GM19023 (cell line): ENCODE data around the gene ISOC2.

ENCODE experiments used
- ATAC-seq: cut with Tn5 transposase; IDR thresholded peaks from one replicate; pipeline ENCODE4 v1.9.1; 2021; ENCODE audit warnings: mild to moderate bottlenecking, moderate library complexity; ENCODE audit not compliant: unreplicated experiment

The ISOC2 gene

GRCh38 chr19:55479451-55480230, 18.2 kb upstream of the ISOC2 start:
- ATAC-seq, result no peak

DNA sequence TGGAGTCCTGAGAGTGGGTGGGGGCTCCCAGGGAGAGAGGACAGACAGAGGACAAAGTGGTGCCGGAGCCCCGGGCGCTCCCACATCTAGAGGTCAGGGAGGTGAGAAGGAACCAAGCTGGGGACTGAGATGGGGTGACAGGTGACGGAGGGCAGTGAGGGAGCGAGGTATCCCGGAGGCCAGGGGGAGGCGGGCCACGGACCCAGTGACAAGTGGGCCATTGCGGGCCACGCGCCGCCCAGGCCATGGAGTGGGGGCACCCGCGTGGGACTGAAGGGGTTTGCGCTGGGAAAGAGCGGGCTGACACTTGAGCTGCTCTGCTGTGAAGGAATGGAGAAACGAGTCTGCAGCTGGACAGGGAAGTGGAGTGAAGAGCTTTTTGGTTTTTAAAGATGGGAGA, 17.6 kb upstream of the ISOC2 start:
- ATAC-seq, result no peak

DNA sequence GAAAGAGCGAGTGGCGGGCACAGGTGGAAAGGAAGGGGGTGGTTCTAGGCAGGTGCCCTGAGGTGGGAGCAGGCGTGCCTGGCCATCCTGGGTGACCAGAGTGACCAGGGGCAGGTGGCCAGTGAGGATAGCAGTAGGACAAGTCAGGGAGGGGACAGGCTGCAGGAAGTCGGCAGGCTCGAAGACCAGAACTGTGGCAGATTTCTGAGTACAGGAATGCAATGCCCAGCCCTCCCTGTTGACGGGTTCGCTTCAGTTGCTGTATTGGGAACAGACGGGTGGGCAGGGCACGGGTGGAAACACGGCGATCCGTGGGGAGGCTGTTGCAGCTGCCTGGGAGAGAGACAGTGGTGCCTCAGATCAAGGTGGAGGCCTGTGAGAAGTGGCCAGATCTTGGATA, 16.9 kb upstream of the ISOC2 start:
- ATAC-seq, result no peak

DNA sequence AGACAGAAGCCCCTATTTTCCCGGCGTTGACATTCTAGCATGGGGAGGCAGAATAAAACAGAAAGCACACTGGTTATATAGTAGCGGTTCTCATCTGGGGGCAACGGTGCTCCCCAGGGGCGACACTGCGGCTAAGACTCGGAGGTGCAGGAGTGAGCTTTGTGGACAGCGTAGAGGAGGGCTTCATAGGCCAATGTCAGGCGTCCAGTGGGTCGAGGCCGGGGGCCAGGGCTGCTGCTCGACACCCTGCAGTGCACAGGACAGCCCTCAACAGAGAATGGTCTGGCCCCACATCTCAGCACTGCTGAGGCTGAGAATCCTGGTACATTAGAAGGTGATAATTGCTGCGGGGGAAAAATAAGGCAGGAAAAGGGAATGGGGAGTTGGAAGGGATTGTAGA, 16.5 kb upstream of the ISOC2 start:
- no peak for ATAC-seq

- ATAC-seq, result peak; percentile 89
Measured at GRCh38 chr19:55476100-55476775, 14.8 kb upstream of the ISOC2 start, which contains the start of gene ZNF628. ZNF628 (plus strand) TSS chr19:55476617; CDS start chr19:55479911, 3,294 bp downstream.

- no peak for ATAC-seq
Measured at GRCh38 chr19:55474269-55475265, 13.1 kb upstream of the ISOC2 start.

- no peak for ATAC-seq
Measured at GRCh38 chr19:55473225-55474012, 12.0 kb upstream of the ISOC2 start.

DNA sequence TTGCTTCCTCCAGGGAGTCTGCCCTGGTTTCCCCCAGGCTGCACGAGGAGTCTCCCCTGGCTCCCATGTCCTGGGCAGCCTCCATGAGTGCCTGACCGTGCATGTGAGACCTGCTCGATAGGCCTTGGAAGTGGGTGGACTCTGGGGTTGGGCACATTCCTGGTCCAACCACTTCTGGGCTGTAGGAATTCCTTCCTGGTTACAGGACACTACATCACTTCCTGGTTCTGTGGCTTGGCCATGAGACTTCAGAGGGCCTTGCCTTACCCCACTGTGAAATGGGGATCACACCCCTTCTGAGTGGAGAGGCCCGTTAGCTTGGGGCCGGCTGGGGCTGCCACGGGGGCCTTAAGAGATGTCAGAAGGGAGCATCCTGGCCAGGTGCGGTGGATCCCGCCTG, 11.0 kb upstream of the ISOC2 start:
- no peak for ATAC-seq

- no peak for ATAC-seq
Measured at GRCh38 chr19:55471266-55471665, 9.8 kb upstream of the ISOC2 start.

GRCh38 chr19:55468054-55468393, 6.6 kb upstream of the ISOC2 start:
- peak; percentile 10 for ATAC-seq

GRCh38 chr19:55467236-55468053, 6.0 kb upstream of the ISOC2 start:
- ATAC-seq, result peak; percentile 80

- ATAC-seq, result no peak
Measured at GRCh38 chr19:55466241-55466614, 4.8 kb upstream of the ISOC2 start.

- ATAC-seq, result no peak
Measured at GRCh38 chr19:55465460-55466240, 4.2 kb upstream of the ISOC2 start.

DNA sequence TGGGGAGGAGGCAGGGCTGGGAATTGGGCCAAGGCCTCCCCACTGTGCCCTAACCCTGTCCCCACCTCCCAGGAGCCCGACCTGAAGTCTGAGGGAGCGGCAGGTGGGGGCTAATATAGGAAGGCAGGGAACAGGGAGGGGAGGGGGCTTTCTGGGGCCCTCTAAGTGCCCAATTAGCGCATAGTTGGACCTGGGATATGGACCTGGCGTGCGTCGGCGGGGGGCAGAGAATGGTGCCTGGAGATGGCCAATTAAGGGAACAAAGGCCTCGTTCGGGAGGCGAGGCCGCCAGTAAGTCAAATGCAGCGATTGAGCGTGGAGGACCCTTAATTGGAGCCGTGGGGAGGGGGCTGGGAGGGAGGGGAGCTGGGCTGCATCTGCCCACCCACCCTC, 3.2 kb upstream of the ISOC2 start, which contains the start of gene C19orf85:
C19orf85 (minus strand) TSS at position 90 of the 393 bp plus-strand sequence. CDS start 197 bp downstream, outside the sequence.
- no peak for ATAC-seq

- no peak for ATAC-seq
Measured at GRCh38 chr19:55464039-55464661, 2.7 kb upstream of the ISOC2 start.

- no peak for ATAC-seq
Measured at GRCh38 chr19:55463583-55464031, 2.2 kb upstream of the ISOC2 start.

- ATAC-seq, result no peak
Measured at GRCh38 chr19:55462722-55463121, 1.3 kb upstream of the ISOC2 start.

GRCh38 chr19:55461974-55462626, 658 bp upstream of the ISOC2 start:
- ATAC-seq, result no peak
